ENCODE results near the gene MID1.
A peak's percentile ranks its signal among the peaks of the same experiment; 100 is the strongest.

Gene MID1

DNA sequence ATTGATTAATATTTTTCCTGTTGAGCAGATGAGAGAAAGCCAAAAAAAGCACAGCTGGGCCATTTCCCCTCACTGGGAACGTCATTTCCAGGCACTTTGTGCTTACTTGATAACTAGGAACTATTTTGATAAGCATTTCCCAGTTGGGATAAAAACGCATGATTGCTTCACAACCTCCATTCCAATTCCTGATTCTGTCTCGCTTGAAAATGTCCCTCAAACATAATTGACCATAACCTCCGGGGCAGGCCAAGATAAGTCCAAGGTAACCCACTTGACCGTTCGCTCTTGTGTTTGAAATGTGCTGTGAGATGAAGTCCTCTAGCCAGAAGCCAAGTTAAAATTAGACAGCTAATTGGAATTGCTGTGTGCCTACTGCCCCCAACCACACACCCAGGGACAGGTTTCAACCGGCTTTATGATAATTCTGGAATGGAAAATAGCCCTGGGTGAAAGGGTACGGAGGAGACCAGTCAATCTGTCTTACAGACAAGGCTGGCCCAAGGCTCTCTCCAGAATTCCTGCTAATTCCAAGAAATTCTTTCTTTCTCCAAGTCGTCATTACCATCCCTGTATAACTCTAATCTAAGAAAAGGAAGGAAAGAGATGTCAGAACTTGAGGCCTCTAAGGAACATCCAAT is 137.1 kb downstream of the MID1 start:
- DNase-seq: no peak

DNA sequence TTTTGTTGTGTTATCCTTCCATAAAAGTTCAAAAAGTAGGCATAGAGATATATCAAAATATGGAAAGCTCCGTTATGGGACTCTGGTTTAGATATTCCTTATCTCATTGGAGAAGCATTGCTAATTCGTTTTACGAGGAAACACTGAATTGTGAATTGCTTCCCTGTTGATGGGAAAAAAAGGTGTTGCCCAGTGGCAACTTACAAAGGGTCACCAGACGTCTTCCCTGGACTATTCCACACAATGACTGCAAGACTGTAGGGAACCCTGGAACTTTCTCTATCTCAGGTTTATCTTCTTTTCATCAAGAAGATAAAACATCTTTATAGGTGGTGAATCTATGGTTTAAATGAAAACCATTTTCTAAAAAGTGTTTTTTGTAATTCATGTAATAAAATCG is 137.7 kb downstream of the MID1 start:
- DNase-seq: no peak

DNA sequence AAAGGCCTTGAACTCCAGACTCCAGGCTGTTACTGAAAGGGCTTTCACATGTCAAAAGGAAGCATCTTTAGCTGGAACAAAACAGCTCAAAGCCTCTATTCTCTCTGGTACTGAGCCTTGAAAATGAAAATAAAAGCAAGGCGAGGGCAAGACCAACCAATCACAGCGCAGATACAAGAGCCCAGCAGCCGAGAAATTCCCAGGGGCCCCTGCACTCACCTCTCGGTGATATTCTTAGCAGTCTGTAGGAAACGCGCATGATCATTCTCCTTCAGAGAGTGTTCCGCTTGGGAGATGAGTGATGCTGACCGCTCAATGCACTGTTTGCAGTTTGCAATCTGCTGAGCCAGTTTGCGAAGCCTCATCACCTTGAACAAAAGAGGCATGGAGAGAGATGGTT is 138.1 kb downstream of the MID1 start:
- peak; percentile 8 for DNase-seq

DNA sequence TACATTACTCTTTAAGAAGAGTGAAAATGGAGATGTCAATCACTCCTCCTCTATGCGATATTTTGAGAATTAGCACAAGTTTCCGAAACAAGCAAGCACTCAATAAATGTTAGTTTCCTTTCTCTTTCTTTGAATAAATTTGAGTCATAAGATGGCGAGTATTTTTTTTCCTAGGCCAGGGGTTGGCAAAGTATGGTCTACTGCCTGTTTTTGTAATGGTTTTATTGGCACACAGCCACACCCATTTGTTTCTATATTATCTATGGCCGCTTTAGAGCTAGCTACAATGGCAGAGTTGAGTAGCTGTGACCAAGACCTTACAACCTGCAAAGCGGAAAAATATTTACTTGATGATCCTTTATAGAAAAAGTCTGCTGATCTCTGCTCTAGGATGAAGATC is 139.5 kb downstream of the MID1 start:
- no peak for DNase-seq

- DNase-seq: no peak
These were observed 140.9 kb downstream of the MID1 start for GRCh38 chrX:10479508-10479907.

- DNase-seq: no peak
These were observed 142.9 kb downstream of the MID1 start for GRCh38 chrX:10477525-10477924.

GRCh38 chrX:10474913-10475568 is 145.3 kb downstream of the MID1 start:
- no peak for DNase-seq

DNA sequence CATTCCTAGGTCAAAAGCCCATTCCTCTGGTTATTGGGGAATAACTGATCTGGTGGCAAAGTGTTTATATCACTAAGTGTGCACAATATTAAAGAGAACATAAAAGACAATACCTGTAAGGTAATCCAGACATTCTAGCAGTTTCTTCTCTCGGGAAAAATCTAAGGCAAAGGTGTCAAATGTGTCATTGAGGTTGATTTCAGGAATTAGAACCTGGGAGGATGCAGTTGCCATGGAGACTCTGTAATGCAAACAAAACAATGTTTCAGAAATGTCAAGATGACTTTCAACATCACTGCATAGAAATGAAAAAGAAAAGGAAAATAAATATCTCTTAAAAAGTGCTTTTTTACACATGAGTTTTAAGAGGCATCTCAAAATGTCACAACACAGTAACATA is 145.9 kb downstream of the MID1 start:
- no peak for DNase-seq

- no peak for DNase-seq
These were observed 149.0 kb downstream of the MID1 start for GRCh38 chrX:10471418-10471817.

GRCh38 chrX:10470009-10470408 is 150.4 kb downstream of the MID1 start:
- DNase-seq: no peak

DNA sequence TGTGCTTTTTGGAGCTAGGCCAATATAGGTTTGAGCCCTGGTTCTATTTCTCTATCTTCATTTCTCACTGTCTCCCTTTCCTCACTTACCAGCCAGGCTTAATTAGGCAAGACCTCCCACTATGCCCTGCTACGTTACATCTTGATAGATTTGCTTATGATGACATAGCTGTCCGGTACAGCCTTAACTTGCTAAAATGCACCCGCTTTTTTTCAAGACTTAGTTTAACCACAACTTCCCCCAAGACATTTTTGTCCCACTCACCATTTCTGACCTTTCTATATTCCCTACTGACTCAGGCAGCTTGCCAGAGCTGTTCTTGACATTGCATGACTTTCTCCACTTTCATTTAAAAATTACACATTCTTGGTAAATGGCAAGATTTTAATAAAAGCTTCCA is 152.6 kb downstream of the MID1 start:
- DNase-seq: no peak

GRCh38 chrX:10465254-10465653 is 155.1 kb downstream of the MID1 start:
- no peak for DNase-seq

DNA sequence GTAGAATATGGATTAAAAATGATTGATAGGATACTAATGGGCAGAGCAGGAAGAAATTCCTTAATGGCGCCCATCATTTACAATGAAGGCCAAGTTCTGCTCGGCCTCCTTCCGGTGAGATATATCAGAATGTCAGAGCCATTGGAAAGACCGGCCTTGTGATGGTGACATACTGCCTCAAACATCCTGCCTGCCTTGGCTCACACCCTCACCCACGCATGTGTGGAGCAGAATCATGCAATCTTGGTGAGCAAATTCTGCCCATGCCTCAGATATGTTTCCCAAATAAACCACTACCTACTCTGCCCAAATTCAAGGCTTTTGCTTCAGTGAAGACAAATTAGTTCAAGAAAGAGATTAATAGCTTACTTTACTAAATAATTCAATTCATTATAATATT is 163.3 kb downstream of the MID1 start:
- no peak for DNase-seq

DNA sequence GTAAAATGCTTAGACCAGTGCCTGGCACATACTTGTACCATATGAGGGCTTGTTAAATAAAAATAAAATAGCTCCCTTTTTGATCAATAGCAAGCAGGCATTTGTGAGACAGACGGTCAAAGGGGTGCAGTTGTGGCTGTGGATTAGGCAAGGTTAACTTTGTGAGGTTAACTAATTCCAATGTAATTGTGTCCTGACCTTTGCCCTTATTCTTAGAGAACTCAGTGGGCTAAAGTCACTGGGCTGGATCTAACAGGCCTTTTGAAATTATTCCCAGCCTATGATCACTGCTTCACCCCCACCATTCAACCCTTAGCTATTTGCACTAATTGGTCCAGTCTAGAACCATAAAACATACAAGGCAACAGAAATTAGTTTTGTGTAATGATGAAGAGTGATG is 166.4 kb downstream of the MID1 start:
- no peak for DNase-seq

DNA sequence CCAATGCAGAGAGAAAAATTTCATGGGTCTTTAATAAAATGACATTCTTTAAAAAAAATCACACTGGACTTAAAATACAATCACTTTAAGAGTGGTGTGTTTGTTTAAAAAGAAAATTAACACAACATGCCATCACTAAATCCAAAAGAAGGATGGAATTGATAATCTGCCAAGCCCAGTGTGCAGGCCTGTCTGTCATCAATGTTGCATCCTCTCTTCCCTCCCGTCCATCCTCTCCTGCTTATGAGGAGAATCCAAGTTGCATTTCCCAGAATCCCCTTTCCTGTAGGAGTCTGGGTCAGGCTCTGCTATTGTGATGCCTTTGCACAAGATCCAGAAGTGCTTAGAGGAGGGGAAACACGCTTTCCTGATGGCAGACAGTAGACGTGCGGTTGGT is 169.4 kb downstream of the MID1 start:
- no peak for DNase-seq

GRCh38 chrX:10450229-10450958 is 170.0 kb downstream of the MID1 start:
- DNase-seq: no peak

GRCh38 chrX:10447564-10448214 is 172.7 kb downstream of the MID1 start:
- DNase-seq: no peak

GRCh38 chrX:10444204-10444603 is 176.2 kb downstream of the MID1 start:
- DNase-seq: no peak

DNA sequence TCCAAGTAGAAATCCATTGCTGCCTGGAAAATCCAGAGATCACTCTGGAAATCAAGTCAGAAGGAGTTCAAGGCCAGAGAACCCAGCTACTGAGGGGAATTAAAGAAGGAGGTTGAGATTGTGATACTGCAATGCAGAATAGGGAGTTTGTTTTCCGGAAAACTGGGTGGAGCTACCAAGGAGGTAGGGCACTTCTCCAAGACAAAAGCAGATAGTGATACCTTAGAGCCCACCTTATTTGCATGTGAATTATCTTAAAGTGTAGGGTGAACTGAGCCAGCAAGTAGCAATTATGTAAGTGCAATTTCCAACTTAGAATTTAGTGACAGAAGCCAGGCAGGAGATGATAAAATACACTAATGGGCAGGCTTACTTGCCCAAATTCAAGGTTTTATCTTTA is 178.9 kb downstream of the MID1 start:
- DNase-seq: no peak

DNA sequence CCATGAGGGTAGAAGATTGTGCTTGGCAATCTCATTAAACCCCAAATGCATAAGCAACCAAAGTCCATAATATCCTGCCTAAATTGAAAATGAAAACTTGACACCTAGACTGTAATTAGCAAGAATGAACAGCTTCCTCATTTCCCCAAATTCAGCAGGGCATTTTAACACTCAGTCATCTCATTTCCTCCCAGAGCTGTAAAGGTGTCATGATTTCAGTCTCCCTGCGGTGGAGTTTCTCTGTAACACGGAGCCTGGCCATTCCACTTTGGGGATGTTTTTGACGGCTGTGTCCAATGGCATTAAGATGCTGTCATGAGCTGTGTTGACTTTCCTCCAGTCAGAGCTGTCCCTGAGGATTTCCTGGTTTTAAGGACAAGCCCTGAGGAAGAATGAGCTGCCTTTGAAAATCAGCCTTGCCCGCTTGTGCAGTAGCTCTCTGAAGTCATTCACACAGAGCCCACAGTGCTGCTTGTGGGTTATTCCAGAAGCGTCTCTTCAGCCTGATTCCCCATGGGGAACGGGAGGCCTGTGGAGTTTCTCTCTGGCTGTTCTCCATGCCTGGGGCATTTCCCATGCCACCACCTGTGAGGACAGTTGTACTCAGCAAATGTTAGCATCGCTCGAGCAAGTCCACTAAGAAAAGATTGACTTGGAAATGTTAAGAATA is 187.0 kb downstream of the MID1 start:
- DNase-seq: no peak

GRCh38 chrX:10429908-10430307 is 190.5 kb downstream of the MID1 start:
- DNase-seq: no peak

GRCh38 chrX:10427249-10427648 is 193.1 kb downstream of the MID1 start:
- no peak for DNase-seq

GRCh38 chrX:10423716-10424115 is 196.7 kb downstream of the MID1 start:
- no peak for DNase-seq

All from CD4-positive, alpha-beta T cell treated with Interferon gamma for 1 hour (primary cell).